Measurements from ENCODE around the gene SRPK2. TPM values are rescaled to one million over a fixed set of nuclear protein-coding genes. Genes with fewer than 3 reads are reported as not detected.
"Not testable (repeated sequence)": the region's sequence is repeated elsewhere in the genome, so short reads cannot be mapped to it uniquely, and the experiment has no call there.

SRPK2 gene
- total RNA-seq, 1 experiment from 2014 or later, result 54.4 TPM

- H3K4me1 Mint-ChIP-seq (ENCODE audit: insufficient read depth, unreplicated experiment), result peaks cover 25% of the 10 kb centered on the region
- H3K9me3 Mint-ChIP-seq (ENCODE audit: unreplicated experiment), result no peaks in the 10 kb centered on the region
- TF ChIP-seq, protein P1, sequence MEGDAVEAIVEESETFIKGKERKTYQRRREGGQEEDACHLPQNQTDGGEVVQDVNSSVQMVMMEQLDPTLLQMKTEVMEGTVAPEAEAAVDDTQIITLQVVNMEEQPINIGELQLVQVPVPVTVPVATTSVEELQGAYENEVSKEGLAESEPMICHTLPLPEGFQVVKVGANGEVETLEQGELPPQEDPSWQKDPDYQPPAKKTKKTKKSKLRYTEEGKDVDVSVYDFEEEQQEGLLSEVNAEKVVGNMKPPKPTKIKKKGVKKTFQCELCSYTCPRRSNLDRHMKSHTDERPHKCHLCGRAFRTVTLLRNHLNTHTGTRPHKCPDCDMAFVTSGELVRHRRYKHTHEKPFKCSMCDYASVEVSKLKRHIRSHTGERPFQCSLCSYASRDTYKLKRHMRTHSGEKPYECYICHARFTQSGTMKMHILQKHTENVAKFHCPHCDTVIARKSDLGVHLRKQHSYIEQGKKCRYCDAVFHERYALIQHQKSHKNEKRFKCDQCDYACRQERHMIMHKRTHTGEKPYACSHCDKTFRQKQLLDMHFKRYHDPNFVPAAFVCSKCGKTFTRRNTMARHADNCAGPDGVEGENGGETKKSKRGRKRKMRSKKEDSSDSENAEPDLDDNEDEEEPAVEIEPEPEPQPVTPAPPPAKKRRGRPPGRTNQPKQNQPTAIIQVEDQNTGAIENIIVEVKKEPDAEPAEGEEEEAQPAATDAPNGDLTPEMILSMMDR (IDR thresholded peaks at IDR 0.05; ENCODE audit: unreplicated experiment), result no peak
- no peak for DNase-seq (ENCODE audit: unreplicated experiment)
- ChIA-PET POLR2A (no interaction called here), CTCF (interaction anchor here (0.7 kb wide), 1 partner anchor 272 kb away, joined by 4 read pairs; no protein-coding TSS in a partner anchor)
- no peaks in the 10 kb centered on the region for H3K27me3 Mint-ChIP-seq (ENCODE audit: insufficient read depth, unreplicated experiment)
- H3K4me3 Mint-ChIP-seq (ENCODE audit: unreplicated experiment), result no peak overlapping the region
- no peak overlapping the region for H3K27ac Mint-ChIP-seq (ENCODE audit: low read depth, unreplicated experiment)
- intact Hi-C loops (cut with micrococcal nuclease), result no loop called here
- no peaks in the 10 kb centered on the region for H3K36me3 Mint-ChIP-seq (ENCODE audit: insufficient read depth, unreplicated experiment)
- no TSS peak for BruUV-seq (replicated peaks)
Observed at GRCh38 chr7:105350906-105351305, 37.8 kb downstream of the SRPK2 start.

GRCh38 chr7:105348177-105348576 lies 40.5 kb downstream of the SRPK2 start:
- CTCF ChIA-PET, result interaction anchor here (1.3 kb wide), 1 partner anchor 19 kb away, joined by 3 read pairs; no protein-coding TSS in a partner anchor
- H3K36me3 Mint-ChIP-seq (ENCODE audit: insufficient read depth, unreplicated experiment); H3K27ac Mint-ChIP-seq (ENCODE audit: low read depth, unreplicated experiment); POLR2A ChIA-PET; H3K4me1 Mint-ChIP-seq (ENCODE audit: insufficient read depth, unreplicated experiment); intact Hi-C loops (cut with micrococcal nuclease); H3K27me3 Mint-ChIP-seq (ENCODE audit: insufficient read depth, unreplicated experiment); H3K4me3 Mint-ChIP-seq (ENCODE audit: unreplicated experiment); H3K9me3 Mint-ChIP-seq (ENCODE audit: unreplicated experiment); BruUV-seq (replicated peaks); DNase-seq (ENCODE audit: unreplicated experiment): not testable (repeated sequence)

- no peaks in the 10 kb centered on the region for H3K36me3 Mint-ChIP-seq (ENCODE audit: insufficient read depth, unreplicated experiment)
- ChIA-PET CTCF (interaction anchor here (0.6 to 0.7 kb wide), 3 partner anchors 30 to 798 kb away, joined by 3 to 5 read pairs (median 3); no protein-coding TSS in a partner anchor), POLR2A (interaction anchor here (0.7 kb wide), 1 partner anchor 197 kb away, joined by 3 read pairs; no protein-coding TSS in a partner anchor)
- H3K27ac Mint-ChIP-seq (ENCODE audit: low read depth, unreplicated experiment), result no peak overlapping the region
- peaks cover under 1% of the 10 kb centered on the region for H3K4me1 Mint-ChIP-seq (ENCODE audit: insufficient read depth, unreplicated experiment)
- TF ChIP-seq, protein P1 (IDR thresholded peaks at IDR 0.05; ENCODE audit: unreplicated experiment), result no peak
- no TSS peak for BruUV-seq (replicated peaks)
- no peaks in the 10 kb centered on the region for H3K9me3 Mint-ChIP-seq (ENCODE audit: unreplicated experiment)
- no peaks in the 10 kb centered on the region for H3K27me3 Mint-ChIP-seq (ENCODE audit: insufficient read depth, unreplicated experiment)
- intact Hi-C loops (cut with micrococcal nuclease), result no loop called here
- no peak overlapping the region for H3K4me3 Mint-ChIP-seq (ENCODE audit: unreplicated experiment)
- no peak for DNase-seq (ENCODE audit: unreplicated experiment)
Observed at GRCh38 chr7:105346593-105347322, 42.0 kb downstream of the SRPK2 start.

DNA sequence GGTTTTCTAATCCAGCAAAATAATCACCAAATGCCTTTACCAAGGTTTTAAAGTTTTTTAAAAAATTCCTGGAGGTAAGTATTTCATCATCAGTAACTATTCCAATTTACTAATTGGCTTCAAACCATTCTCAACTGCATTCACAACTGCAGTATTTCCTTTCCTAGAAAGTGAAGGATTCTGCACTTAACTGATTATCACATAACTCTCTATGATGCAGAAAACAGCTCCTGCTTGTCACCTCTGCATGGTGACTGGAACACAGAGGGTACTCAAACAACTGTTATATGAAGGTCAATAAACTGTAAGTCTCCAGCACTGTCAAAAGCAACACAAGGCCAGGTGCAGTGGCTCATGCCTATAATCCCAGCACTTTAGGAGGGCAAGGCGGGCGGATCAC lies 42.6 kb downstream of the SRPK2 start:
- no peak for DNase-seq (ENCODE audit: unreplicated experiment)
- no peaks in the 10 kb centered on the region for H3K36me3 Mint-ChIP-seq (ENCODE audit: insufficient read depth, unreplicated experiment)
- no peak overlapping the region for H3K4me3 Mint-ChIP-seq (ENCODE audit: unreplicated experiment)
- no TSS peak for BruUV-seq (replicated peaks)
- intact Hi-C loops (cut with micrococcal nuclease), result no loop called here
- ChIA-PET CTCF (interaction anchor here (0.6 to 0.7 kb wide), 2 partner anchors 634 to 799 kb away, joined by 3 to 5 read pairs; no protein-coding TSS in a partner anchor), POLR2A (no interaction called here)
- H3K9me3 Mint-ChIP-seq (ENCODE audit: unreplicated experiment), result no peaks in the 10 kb centered on the region
- H3K27me3 Mint-ChIP-seq (ENCODE audit: insufficient read depth, unreplicated experiment), result no peaks in the 10 kb centered on the region
- no peak overlapping the region for H3K27ac Mint-ChIP-seq (ENCODE audit: low read depth, unreplicated experiment)
- no peaks in the 10 kb centered on the region for H3K4me1 Mint-ChIP-seq (ENCODE audit: insufficient read depth, unreplicated experiment)
- TF ChIP-seq, protein P1 (IDR thresholded peaks at IDR 0.05; ENCODE audit: unreplicated experiment), result no peak

Measured in MCF 10A (cell line).